GM19025 (cell line): ENCODE measurements around the gene HPD.
"Not testable (repeated sequence)": the region's sequence is repeated elsewhere in the genome, so short reads cannot be mapped to it uniquely, and the experiment has no call there.

Experiments
- ATAC-seq: cut with Tn5 transposase; IDR thresholded peaks from one replicate; pipeline ENCODE4 v1.9.1; 2021; ENCODE audit warnings: mild to moderate bottlenecking, low read depth, moderate library complexity; ENCODE audit not compliant: unreplicated experiment

The HPD gene

GRCh38 chr12:121801595-121802484 lies 56.8 kb downstream of the HPD start:
- ATAC-seq: no peak

GRCh38 chr12:121800694-121801594 lies 57.7 kb downstream of the HPD start:
- peak; percentile 0 for ATAC-seq

GRCh38 chr12:121799842-121800693 lies 58.6 kb downstream of the HPD start:
- peak; percentile 33 for ATAC-seq

DNA sequence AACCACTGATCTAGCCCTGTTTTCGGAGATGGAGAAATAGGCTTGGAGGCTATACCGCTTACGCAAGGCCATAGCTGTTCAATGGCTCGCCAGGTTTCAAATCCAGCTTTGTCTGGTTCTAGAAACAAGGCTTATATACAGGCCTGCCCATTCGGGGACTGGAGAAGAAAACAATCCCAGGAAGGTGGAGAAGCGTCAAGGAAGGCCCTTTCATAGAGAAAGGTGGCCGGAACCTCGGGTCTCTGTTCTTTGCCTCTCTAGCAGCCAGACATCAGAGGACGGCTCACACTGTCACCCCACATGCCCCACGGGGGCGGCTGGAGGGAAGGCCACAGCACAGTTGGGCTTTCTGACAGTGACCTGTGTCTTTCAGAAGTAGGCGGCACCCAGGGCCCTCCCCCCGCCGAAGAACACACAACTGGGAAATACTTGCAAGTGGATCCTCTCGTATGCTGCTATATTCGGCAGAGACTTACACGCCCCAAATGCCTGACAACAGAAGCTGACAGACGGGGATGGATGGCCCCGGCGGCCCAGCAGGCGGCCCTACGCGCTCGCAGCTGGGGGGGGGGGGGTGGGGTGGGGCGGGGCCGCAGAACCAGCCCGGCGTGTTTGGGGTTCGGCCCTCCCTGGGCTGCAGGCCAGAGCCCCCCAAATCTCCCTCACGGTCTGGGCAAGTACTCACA lies 59.4 kb downstream of the HPD start:
- ATAC-seq: peak; percentile 6

- no peak for ATAC-seq
These were observed 59.9 kb downstream of the HPD start for GRCh38 chr12:121798787-121799155.

DNA sequence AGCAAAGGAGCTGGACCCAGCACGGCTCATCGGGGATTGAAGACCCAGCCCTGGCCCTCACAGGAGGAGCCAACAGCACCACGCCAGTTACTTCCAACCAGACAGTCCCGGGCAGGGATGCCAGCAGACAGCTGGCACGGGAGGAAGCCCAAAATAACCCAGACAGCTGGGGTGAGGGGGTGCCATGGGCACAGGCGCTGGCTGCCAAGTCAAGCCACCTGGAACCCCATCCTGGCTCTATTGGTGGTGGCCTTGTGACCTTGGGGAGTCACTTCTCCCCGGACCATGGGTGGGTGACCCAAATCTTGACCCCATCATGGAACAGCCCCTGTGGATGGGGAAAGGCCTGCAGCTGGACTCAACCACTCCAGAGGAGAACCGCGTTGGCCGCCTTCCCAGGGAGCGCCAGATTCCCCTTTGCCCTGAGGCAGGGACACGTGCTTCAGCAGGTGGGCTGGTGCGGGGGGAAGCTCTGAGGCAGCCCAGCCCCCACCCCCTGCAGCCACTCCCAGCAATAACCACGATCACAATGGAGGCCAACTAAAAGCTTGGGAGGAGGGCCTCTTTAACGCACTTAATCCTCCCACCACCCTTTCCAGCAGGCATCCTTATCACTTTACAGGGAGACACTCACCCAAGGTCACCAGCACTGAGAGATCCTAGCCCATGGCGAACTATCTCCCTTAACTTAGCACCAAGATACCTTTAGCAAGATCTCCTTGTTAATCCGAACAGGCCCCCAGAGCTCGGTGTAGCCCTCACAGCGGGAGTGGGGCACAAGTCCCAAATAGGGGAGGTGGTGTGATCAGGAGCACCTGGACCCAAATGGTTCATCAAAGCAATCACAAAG lies 60.5 kb downstream of the HPD start:
- ATAC-seq: no peak

DNA sequence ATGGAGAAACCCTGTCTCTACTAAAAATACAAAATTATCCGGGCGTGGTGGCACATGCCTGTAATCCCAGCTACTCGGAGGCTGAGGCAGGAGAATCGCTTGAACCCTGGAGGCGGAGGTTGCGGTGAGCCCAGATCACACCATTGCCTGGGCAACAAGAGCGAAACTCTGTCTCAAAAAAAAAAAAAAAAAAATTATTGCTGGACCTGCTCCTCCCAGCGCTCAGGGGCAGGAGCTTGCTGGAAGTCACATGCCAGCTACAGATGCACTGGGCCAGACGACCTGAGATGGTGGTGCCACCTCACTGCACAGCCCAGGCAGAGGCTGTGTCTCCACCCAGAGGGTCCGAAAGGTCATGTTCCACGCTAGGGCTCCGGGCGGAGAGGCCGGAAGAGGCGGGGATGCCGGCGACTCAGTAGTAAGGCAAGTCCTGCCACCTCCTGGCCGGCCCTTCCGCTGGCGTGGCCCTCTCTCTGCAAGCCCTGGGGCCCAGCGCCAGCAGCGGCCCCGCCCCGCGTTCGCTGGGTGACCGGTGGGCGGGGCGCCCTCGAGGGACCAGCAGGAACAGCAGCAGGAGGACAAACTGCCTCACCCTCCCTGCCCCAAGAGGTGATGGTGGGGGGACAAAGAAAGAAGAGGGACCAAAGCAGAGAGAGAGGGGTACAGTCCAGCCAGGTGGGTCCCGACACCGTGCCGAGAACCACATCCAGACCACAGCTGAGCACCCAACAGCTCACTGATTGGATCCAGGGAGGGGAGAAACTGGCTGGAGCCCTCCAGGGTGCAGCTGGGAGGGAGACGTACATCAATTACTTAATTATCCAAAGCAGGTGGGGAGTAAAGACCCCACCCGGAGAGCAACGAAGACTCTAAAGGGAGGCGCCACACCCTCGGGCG lies 61.6 kb downstream of the HPD start:
- ATAC-seq: no peak

- ATAC-seq: no peak
These were observed 63.4 kb downstream of the HPD start for GRCh38 chr12:121795034-121795968.

DNA sequence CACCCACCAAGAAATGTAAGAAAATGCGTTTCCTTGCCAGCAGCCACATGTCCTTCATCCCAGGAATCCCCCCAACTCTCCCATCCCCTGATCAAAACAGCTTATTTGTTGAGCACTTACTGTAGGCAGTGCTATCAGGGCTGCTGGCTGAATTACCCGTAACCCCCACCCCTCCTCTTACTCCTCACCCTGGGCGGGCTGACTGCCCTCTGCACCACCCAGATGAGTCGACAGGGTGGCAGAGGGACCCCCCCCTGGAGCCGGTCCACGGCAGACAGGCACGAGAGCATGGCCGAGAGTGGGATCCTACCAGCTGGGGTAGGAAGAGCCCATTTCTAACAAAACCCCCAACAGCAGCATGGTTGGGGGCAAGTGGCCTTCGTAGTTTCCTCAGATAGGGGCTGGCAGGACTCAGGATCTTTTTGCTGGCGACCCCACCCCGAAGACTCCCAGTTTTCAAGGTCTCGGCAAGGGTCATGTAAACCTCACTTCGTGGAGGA lies 64.1 kb downstream of the HPD start:
- ATAC-seq: no peak

DNA sequence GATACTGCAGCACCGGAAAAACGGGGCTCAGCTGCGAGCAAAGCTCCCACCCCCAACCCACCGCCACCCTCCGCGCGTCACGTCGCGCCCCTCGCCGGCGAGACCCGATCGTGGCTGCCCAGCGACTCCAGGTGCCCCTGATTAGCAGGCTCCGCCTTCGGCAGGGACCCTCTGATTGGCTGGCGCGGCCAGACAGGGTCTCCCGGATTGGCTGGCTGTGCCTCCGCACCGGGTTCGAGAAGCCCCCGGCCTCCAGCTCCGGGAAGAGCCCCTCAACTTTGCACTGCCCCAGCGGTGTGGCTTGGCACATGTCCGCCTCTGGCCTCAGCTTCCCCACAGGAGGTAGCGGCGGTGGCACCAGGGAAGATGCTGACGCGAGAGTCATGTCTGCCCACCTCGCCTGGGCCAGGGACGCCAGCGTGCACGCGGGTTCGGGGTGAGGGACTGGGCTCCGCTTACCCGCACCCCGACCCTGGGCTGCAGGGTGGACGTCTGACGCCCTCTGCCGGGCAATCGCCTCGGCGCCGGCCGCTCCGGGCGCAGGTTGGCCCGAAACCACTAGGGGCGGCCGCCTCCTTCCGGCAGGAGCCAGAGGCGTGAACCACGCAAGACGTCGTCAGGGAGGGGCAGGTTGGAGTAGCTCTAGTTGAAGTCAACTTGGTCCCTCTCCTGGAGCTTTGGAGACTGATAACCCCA lies 64.7 kb downstream of the HPD start:
- ATAC-seq: peak; percentile 51

DNA sequence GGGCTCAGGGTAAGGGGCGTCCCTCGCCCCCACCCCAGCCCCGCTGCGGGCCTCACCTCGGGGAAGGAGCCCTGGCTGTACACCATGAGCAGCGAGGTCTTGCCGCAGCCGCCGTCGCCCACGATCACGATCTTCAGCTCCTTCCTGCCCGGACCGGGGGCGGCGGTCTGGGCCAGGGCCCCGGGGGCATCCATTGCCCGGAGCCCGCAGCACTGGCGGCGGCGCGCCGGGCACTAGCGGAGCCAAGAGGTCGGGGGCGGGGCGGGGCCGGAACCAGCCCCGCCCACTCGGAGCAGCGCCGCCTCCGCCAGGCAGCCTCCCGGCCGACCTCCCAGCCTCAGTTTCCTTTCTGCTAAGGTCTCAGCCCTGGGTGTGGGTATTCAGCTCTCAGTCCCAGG lies 65.2 kb downstream of the HPD start, which contains the start of gene RHOF:
TSS of gene RHOF (minus strand) at position 249 of the 398 bp plus-strand sequence. CDS start at position 194, 55 bp downstream.
- ATAC-seq: peak; percentile 18

GRCh38 chr12:121792607-121793439 lies 65.8 kb downstream of the HPD start:
- ATAC-seq: no peak

DNA sequence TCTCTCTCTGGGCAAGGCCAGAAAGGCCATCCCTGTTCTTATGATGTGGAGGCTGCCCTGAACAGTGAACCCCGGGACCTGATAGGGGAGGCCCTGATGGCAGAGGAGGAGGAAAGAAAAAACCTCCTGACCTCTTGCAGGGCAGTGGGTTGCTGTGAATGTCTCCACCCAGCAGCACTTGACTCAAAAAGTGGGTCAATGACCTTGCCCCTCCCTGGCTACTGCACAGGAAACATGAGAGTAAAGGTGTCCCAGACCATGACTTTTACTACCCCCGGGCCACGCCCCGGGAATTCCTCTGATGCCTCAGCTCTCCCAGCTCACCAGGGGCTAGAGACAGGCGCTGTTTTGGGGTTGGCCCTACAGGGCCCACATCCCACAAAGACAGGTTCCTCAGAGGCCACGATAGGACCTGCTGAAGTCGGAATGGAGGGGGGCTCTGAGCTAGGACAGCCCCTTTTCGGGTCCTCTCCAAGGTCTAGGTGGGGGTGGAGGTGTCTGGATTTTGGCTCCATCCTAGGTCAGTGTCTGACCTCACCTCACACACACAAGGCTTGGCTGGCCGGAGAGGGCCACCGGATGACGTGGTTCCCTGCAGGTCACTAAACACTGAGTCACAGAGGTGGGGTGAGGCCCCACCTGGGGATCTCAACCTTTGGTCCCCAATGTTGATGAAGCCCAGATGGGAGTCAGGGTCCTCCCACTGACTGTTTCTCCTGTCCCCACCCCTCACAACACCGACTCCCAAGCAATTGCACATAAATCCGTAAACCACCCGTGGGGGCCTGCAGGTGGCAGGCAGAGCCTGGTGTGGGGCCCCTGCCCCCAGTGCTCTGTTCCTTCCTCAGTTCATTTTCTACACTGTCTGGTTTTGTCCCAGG lies 66.7 kb downstream of the HPD start:
- no peak for ATAC-seq

- not testable (repeated sequence) for ATAC-seq
These were observed 67.9 kb downstream of the HPD start for GRCh38 chr12:121790785-121791184.
